Astrocyte of the spinal cord (primary cell): ENCODE results near the gene RGS17.
"Not testable (repeated sequence)": the region's sequence is repeated elsewhere in the genome, so short reads cannot be mapped to it uniquely, and the experiment has no call there.

Experiments used
- DNase-seq: peaks from one replicate; pipeline ENCODE4 v3.0.0; 2011; ENCODE audit warnings: low read depth, low spot score
- H3K4me3 ChIP-seq: 2 replicates; pipeline ENCODE4 v1.5.1; 2011; ENCODE audit warnings: low read depth, mild to moderate bottlenecking, low read length, moderate library complexity
- in situ Hi-C: cut with HindIII; loops from 2 replicates; pipeline ENCODE4 v1.10.0; 2017; ENCODE audit warnings: low sequenced_read_pairs
- TF ChIP-seq, protein P1 (sequence below): IDR thresholded peaks from 2 replicates; pipeline ENCODE4 v1.5.1; 2012; ENCODE audit warnings: low read depth, mild to moderate bottlenecking, low read length, inconsistent platforms

RGS17 gene

DNA sequence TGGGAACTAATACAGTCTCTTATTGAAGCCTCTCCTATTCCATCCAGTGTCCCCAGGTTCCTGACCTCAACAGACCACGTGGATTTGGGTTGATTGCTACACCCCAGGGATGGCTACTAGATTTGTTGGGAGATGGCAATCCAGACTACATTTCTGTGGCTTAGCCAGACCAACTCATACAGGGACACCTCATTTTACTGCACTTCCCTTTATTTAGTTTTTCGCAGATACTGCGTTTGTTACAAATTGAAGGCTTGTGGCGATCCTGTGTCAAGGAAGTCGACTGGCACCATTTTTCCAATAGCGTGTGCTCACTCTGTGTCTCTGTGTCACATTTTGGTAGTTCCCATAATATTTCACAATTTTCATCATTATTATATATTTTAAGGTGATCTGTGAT is 118.2 kb downstream of the RGS17 start:
- TF ChIP-seq, protein P1, sequence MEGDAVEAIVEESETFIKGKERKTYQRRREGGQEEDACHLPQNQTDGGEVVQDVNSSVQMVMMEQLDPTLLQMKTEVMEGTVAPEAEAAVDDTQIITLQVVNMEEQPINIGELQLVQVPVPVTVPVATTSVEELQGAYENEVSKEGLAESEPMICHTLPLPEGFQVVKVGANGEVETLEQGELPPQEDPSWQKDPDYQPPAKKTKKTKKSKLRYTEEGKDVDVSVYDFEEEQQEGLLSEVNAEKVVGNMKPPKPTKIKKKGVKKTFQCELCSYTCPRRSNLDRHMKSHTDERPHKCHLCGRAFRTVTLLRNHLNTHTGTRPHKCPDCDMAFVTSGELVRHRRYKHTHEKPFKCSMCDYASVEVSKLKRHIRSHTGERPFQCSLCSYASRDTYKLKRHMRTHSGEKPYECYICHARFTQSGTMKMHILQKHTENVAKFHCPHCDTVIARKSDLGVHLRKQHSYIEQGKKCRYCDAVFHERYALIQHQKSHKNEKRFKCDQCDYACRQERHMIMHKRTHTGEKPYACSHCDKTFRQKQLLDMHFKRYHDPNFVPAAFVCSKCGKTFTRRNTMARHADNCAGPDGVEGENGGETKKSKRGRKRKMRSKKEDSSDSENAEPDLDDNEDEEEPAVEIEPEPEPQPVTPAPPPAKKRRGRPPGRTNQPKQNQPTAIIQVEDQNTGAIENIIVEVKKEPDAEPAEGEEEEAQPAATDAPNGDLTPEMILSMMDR, result no peak
- no peak overlapping the region for H3K4me3 ChIP-seq
- in situ Hi-C loops, result no loop called here
- DNase-seq, result no peak

- peak overlapping the region; percentile 96 for H3K4me3 ChIP-seq
- TF ChIP-seq, protein P1, result no peak
- in situ Hi-C loops, result no loop called here
- no peak for DNase-seq
Measured at GRCh38 chr6:153003366-153003690, 127.8 kb downstream of the RGS17 start.

DNA sequence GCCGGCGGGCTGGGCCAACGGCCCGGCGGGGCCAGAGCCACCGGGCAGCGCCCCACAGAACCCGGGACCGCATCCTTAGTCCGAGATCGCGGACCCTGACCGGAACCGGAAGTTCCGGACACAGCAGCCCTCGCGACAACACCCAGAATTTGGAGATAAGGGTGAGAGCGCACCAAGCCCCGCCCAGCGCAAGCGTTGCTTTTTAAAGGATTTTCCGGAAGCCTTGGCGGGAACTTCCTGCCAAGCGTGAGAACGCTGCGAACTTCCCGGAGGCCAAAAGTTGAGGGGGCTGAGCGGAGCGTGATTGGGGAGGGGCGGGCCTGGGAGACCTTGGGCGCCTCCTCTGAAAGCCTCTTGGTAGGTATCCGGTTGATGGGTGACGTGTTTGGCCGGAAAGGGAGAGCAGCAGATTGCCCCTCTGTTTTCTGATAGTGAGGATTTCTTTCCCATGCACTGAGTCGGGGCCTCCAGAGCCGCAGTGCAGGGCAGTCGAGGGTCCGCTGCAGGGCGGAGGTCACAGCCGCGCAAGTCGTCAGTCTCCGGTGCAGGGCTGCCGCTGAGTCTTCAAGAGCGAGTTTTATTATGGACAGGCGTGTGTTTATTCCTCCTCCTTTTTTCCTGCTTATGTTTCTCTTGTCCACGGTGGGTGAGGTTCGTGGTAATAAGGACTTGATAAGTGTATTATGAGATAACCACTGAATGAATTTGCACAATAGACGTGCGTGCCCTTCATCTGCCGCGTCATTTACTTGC is 128.3 kb downstream of the RGS17 start, which contains the start of gene MTRF1L:
TSS of gene MTRF1L (minus strand) at position 97 of the 753 bp plus-strand sequence. CDS start at position 73, 24 bp downstream.
- in situ Hi-C loops, result no loop called here
- DNase-seq, result peak; percentile 98
- H3K4me3 ChIP-seq, result peak within 1 kb of the TSS; percentile 96
- TF ChIP-seq, protein P1, result no peak

GRCh38 chr6:153001767-153002612 is 129.1 kb downstream of the RGS17 start:
- peak overlapping the region; percentile 96 for H3K4me3 ChIP-seq
- in situ Hi-C loops, result no loop called here
- TF ChIP-seq, protein P1, result no peak
- DNase-seq, result no peak

- in situ Hi-C loops, DNase-seq: not testable (repeated sequence)
- peak overlapping the region; percentile 3 for H3K4me3 ChIP-seq
Measured at GRCh38 chr6:153000790-153001189, 130.3 kb downstream of the RGS17 start.

- in situ Hi-C loops, result no loop called here
- TF ChIP-seq, protein P1, result no peak
- H3K4me3 ChIP-seq, result no peak overlapping the region
- no peak for DNase-seq
Measured at GRCh38 chr6:153000243-153000642, 130.8 kb downstream of the RGS17 start.

DNA sequence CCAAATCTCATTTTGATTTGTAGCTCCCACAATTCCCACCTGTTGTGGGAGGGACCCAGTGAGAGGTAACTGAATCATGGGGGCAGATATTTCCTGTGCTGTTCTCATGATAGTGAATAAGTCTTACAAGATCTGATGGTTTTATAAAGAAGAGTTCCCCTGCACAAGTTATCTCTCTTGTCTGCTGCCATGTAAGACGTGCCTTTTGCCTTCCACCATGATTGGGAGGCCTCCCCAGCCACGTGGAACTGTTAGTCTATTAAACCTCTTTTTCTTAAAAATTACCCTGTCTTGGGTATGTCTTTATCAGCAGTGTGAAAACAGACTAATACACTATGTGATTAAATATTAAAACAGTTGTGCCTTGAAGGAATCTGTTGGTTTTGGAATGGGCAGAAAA is 131.5 kb downstream of the RGS17 start:
- in situ Hi-C loops, H3K4me3 ChIP-seq, DNase-seq: not testable (repeated sequence)
